ENCODE measurements around the gene TMED1.
"Not testable (repeated sequence)": the region's sequence is repeated elsewhere in the genome, so short reads cannot be mapped to it uniquely, and the experiment has no call there.

TMED1 gene

GRCh38 chr19:10835754-10836478 is at the start of gene TMED1:
Gene TMED1, minus strand, starts transcription at chr19:10836212. Its CDS starts 21 bp downstream, at chr19:10836191.
- peak; percentile 99 for DNase-seq

GRCh38 chr19:10885201-10886169 is 49.5 kb upstream of the TMED1 start:
- DNase-seq, result no peak

GRCh38 chr19:10884274-10884673 is 48.3 kb upstream of the TMED1 start:
- no peak for DNase-seq

- no peak for DNase-seq
These were observed 46.1 kb upstream of the TMED1 start for GRCh38 chr19:10882108-10882457.

GRCh38 chr19:10881403-10882107 is 45.5 kb upstream of the TMED1 start:
- DNase-seq, result no peak

- no peak for DNase-seq
These were observed 42.2 kb upstream of the TMED1 start for GRCh38 chr19:10878253-10878652.

GRCh38 chr19:10877608-10878007 is 41.6 kb upstream of the TMED1 start:
- DNase-seq, result not testable (repeated sequence)

- DNase-seq, result no peak
These were observed 40.6 kb upstream of the TMED1 start for GRCh38 chr19:10876459-10877240.

GRCh38 chr19:10874024-10874423 is 38.0 kb upstream of the TMED1 start:
- DNase-seq, result no peak

GRCh38 chr19:10872546-10873107 is 36.6 kb upstream of the TMED1 start:
- no peak for DNase-seq

GRCh38 chr19:10871711-10872545 is 35.9 kb upstream of the TMED1 start:
- no peak for DNase-seq

- DNase-seq, result peak; percentile 98
These were observed 35.1 kb upstream of the TMED1 start, which contains the start of gene CARM1 for GRCh38 chr19:10870955-10871603. Gene CARM1, plus strand, starts transcription at chr19:10871553. Its CDS starts 150 bp downstream, at chr19:10871703.

GRCh38 chr19:10870501-10870954 is 34.5 kb upstream of the TMED1 start:
- DNase-seq, result no peak

- not testable (repeated sequence) for DNase-seq
These were observed 33.9 kb upstream of the TMED1 start for GRCh38 chr19:10869872-10870311.

- DNase-seq, result no peak
These were observed 33.0 kb upstream of the TMED1 start for GRCh38 chr19:10868872-10869547.

- DNase-seq, result no peak
These were observed 30.5 kb upstream of the TMED1 start for GRCh38 chr19:10866495-10866894.

- DNase-seq, result peak; percentile 73
These were observed 28.5 kb upstream of the TMED1 start for GRCh38 chr19:10864538-10864899.

- no peak for DNase-seq
These were observed 27.2 kb upstream of the TMED1 start for GRCh38 chr19:10863107-10863717.

GRCh38 chr19:10862561-10863106 is 26.6 kb upstream of the TMED1 start:
- no peak for DNase-seq
